WTC11 (cell line): ENCODE measurements around the gene SUMO1. TPM values are rescaled to one million over a fixed set of nuclear protein-coding genes. Genes with fewer than 3 reads are reported as not detected.

Source experiments
- ATAC-seq: fragments of 200-7000 bp; cut with Tn5 transposase; 2 replicates; pipeline ENCODE4 v1.10.0; 2021; ENCODE audit warnings: mild to moderate bottlenecking, moderate library complexity
- CTCF ChIA-PET: fragments of 300-600 bp; sonication (Branson Sonifier 250); formaldehyde crosslinking; loops from one replicate; lab custom pipeline; 2021; ENCODE audit warnings: antibody characterized with exemption; lab: Charles Lee
- POLR2A ChIA-PET: fragments of 350-600 bp; sonication (Branson Sonifier 250); formaldehyde crosslinking; loops from one replicate; lab custom pipeline; 2021; ENCODE audit warnings: antibody characterized with exemption; lab: Charles Lee
- DNase-seq: peaks from one replicate; pipeline ENCODE4 v3.0.0; 2021; ENCODE audit warnings: low spot score
- H3K27ac Mint-ChIP-seq: 2 replicates; pipeline ENCODE4 v1.8.0; 2021; ENCODE audit warnings: mixed read lengths
- H3K27me3 Mint-ChIP-seq: 2 replicates; pipeline ENCODE4 v1.8.0; 2021; ENCODE audit warnings: low read depth, mild to moderate bottlenecking, moderate library complexity, mixed read lengths
- H3K36me3 Mint-ChIP-seq: 2 replicates; pipeline ENCODE4 v1.8.0; 2021; ENCODE audit warnings: mixed read lengths
- H3K4me1 Mint-ChIP-seq: 2 replicates; pipeline ENCODE4 v1.8.0; 2022; ENCODE audit warnings: mixed read lengths
- H3K4me3 Mint-ChIP-seq: 2 replicates; pipeline ENCODE4 v1.8.0; 2021; ENCODE audit warnings: mild to moderate bottlenecking, moderate library complexity, mixed read lengths
- H3K9me3 Mint-ChIP-seq: 2 replicates; pipeline ENCODE4 v1.8.0; 2021; ENCODE audit warnings: mixed read lengths
- CBFB ChIP-seq: sonication (generic); formaldehyde crosslinking; IDR thresholded peaks from 2 replicates; pipeline ENCODE4 v1.8.1; 2022; ENCODE audit warnings: mild to moderate bottlenecking, low read depth, missing genetic modification reagents
- JAZF1 ChIP-seq: fragments of 250-450 bp; sonication (Bioruptor Pico); IDR thresholded peaks from 2 replicates; pipeline ENCODE4 v1.9.0; 2021; ENCODE audit warnings: moderate library complexity, mild to moderate bottlenecking, inconsistent platforms
- MLX ChIP-seq: sonication (generic); formaldehyde crosslinking; IDR thresholded peaks from 2 replicates; pipeline ENCODE4 v1.8.1; 2023; ENCODE audit warnings: mild to moderate bottlenecking, missing genetic modification reagents, moderate library complexity
- MYBL2 ChIP-seq: sonication (generic); formaldehyde crosslinking; IDR thresholded peaks from 2 replicates; pipeline ENCODE4 v1.8.1; 2023; ENCODE audit warnings: mild to moderate bottlenecking, moderate library complexity, missing genetic modification reagents
- NFE2L1 ChIP-seq: sonication (generic); formaldehyde crosslinking; IDR thresholded peaks from 2 replicates; pipeline ENCODE4 v1.8.1; 2023; ENCODE audit warnings: missing genetic modification reagents
- NFYB ChIP-seq: sonication (generic); formaldehyde crosslinking; conservative IDR thresholded peaks from 2 replicates; pipeline ENCODE4 v1.8.0; 2022; ENCODE audit warnings: low read depth, missing genetic modification reagents
- SOX15 ChIP-seq: fragments of 250-450 bp; sonication (Bioruptor Pico); IDR thresholded peaks from 2 replicates; pipeline ENCODE4 v1.9.0; 2021; ENCODE audit warnings: mild to moderate bottlenecking
- SP1 ChIP-seq: sonication (generic); formaldehyde crosslinking; conservative IDR thresholded peaks from 2 replicates; pipeline ENCODE4 v1.8.1; 2022; ENCODE audit warnings: missing genetic modification reagents
- TCF7 ChIP-seq: sonication (generic); formaldehyde crosslinking; IDR thresholded peaks from 2 replicates; pipeline ENCODE4 v1.8.0; 2022; ENCODE audit warnings: mild to moderate bottlenecking, low read depth, missing genetic modification reagents, moderate library complexity
- ZBTB21 ChIP-seq: sonication (generic); formaldehyde crosslinking; IDR thresholded peaks from 2 replicates; pipeline ENCODE4 v1.8.1; 2023; ENCODE audit warnings: mild to moderate bottlenecking, missing genetic modification reagents, borderline replicate concordance
- ZNF232 ChIP-seq: sonication (generic); formaldehyde crosslinking; IDR thresholded peaks from 2 replicates; pipeline ENCODE4 v1.8.0; 2022; ENCODE audit warnings: mild to moderate bottlenecking, missing genetic modification reagents
- ZNF281 ChIP-seq: sonication (generic); formaldehyde crosslinking; IDR thresholded peaks from 2 replicates; pipeline ENCODE4 v1.8.0; 2023; ENCODE audit warnings: mild to moderate bottlenecking, missing genetic modification reagents
- total RNA-seq: library from RNA; stranded (reverse); gene quantifications from 3 replicates; pipeline ENCODE4 v1.2.3, GENCODE V29; 2021
- TF ChIP-seq, protein P1 (sequence below): fragments of 250-450 bp; sonication (Bioruptor Pico); IDR thresholded peaks from 2 replicates; pipeline ENCODE4 v1.9.0; 2021; ENCODE audit warnings: mild to moderate bottlenecking
- TF ChIP-seq, protein P2 (sequence below): sonication (generic); formaldehyde crosslinking; IDR thresholded peaks from 2 replicates; pipeline ENCODE4 v1.8.0; 2023; ENCODE audit warnings: missing genetic modification reagents
- TF ChIP-seq, protein P3 (sequence below): sonication (generic); formaldehyde crosslinking; IDR thresholded peaks from 2 replicates; pipeline ENCODE4 v1.8.1; 2022; ENCODE audit warnings: low read depth, missing genetic modification reagents, borderline replicate concordance
- TF ChIP-seq, protein P4 (sequence below): sonication (generic); formaldehyde crosslinking; IDR thresholded peaks from 2 replicates; pipeline ENCODE4 v1.8.1; 2022; ENCODE audit warnings: mild to moderate bottlenecking, missing genetic modification reagents, moderate library complexity, borderline replicate concordance

The SUMO1 gene
- total RNA-seq, 1 experiment from 2014 or later: 172 TPM

GRCh38 chr2:202169131-202169530 lies 69.3 kb downstream of the SUMO1 start (continued):
- TF ChIP-seq, protein P1, sequence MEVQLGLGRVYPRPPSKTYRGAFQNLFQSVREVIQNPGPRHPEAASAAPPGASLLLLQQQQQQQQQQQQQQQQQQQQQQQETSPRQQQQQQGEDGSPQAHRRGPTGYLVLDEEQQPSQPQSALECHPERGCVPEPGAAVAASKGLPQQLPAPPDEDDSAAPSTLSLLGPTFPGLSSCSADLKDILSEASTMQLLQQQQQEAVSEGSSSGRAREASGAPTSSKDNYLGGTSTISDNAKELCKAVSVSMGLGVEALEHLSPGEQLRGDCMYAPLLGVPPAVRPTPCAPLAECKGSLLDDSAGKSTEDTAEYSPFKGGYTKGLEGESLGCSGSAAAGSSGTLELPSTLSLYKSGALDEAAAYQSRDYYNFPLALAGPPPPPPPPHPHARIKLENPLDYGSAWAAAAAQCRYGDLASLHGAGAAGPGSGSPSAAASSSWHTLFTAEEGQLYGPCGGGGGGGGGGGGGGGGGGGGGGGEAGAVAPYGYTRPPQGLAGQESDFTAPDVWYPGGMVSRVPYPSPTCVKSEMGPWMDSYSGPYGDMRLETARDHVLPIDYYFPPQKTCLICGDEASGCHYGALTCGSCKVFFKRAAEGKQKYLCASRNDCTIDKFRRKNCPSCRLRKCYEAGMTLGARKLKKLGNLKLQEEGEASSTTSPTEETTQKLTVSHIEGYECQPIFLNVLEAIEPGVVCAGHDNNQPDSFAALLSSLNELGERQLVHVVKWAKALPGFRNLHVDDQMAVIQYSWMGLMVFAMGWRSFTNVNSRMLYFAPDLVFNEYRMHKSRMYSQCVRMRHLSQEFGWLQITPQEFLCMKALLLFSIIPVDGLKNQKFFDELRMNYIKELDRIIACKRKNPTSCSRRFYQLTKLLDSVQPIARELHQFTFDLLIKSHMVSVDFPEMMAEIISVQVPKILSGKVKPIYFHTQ (CRISPR knock-in tag): no peak
- no peak for TF ChIP-seq ZBTB21 (CRISPR knock-in tag)
- no peak for TF ChIP-seq CBFB (CRISPR knock-in tag)
- no peak for TF ChIP-seq SP1 (CRISPR knock-in tag)
- TF ChIP-seq MLX: no peak
- no peak for TF ChIP-seq NFYB (CRISPR knock-in tag)
- TF ChIP-seq, protein P2, sequence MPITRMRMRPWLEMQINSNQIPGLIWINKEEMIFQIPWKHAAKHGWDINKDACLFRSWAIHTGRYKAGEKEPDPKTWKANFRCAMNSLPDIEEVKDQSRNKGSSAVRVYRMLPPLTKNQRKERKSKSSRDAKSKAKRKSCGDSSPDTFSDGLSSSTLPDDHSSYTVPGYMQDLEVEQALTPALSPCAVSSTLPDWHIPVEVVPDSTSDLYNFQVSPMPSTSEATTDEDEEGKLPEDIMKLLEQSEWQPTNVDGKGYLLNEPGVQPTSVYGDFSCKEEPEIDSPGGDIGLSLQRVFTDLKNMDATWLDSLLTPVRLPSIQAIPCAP (CRISPR knock-in tag): no peak
- no peak for TF ChIP-seq JAZF1 (CRISPR knock-in tag)
- TF ChIP-seq TCF7 (CRISPR knock-in tag): no peak
- no peak for TF ChIP-seq ZNF281
- no peak for TF ChIP-seq NFE2L1 (CRISPR knock-in tag)

GRCh38 chr2:202165945-202166344 lies 72.5 kb downstream of the SUMO1 start:
- CTCF ChIA-PET: interaction anchor here (1.0 to 1.1 kb wide), 2 partner anchors 12 to 305 kb away, joined by 3 read pairs; no protein-coding TSS in a partner anchor
- DNase-seq: no peak
- H3K27me3 Mint-ChIP-seq: peaks cover 15% of the 10 kb centered on the region

GRCh38 chr2:202165208-202165607 lies 73.2 kb downstream of the SUMO1 start:
- no peak for ATAC-seq
- no peak for DNase-seq
- Mint-ChIP-seq H3K36me3 (no peaks in the 10 kb centered on the region), H3K27me3 (peaks cover 8% of the 10 kb centered on the region), H3K27ac (no peak overlapping the region), H3K4me3 (no peak overlapping the region), H3K9me3 (no peaks in the 10 kb centered on the region), H3K4me1 (peaks cover 5% of the 10 kb centered on the region)
- ChIA-PET POLR2A (no interaction called here), CTCF (interaction anchor here (1.0 kb wide), 1 partner anchor 13 kb away, joined by 3 read pairs; no protein-coding TSS in a partner anchor)
- TF ChIP-seq ZNF281 (no peak), MYBL2 (CRISPR knock-in tag) (no peak), SOX15 (no peak)
- TF ChIP-seq, protein P3, sequence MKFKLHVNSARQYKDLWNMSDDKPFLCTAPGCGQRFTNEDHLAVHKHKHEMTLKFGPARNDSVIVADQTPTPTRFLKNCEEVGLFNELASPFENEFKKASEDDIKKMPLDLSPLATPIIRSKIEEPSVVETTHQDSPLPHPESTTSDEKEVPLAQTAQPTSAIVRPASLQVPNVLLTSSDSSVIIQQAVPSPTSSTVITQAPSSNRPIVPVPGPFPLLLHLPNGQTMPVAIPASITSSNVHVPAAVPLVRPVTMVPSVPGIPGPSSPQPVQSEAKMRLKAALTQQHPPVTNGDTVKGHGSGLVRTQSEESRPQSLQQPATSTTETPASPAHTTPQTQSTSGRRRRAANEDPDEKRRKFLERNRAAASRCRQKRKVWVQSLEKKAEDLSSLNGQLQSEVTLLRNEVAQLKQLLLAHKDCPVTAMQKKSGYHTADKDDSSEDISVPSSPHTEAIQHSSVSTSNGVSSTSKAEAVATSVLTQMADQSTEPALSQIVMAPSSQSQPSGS: no peak

More at GRCh38 chr2:202165945-202166344, 72.5 kb downstream of the SUMO1 start:
- Mint-ChIP-seq H3K4me1 (peaks cover 13% of the 10 kb centered on the region), H3K4me3 (no peak overlapping the region), H3K36me3 (no peaks in the 10 kb centered on the region)
- TF ChIP-seq, protein P4, sequence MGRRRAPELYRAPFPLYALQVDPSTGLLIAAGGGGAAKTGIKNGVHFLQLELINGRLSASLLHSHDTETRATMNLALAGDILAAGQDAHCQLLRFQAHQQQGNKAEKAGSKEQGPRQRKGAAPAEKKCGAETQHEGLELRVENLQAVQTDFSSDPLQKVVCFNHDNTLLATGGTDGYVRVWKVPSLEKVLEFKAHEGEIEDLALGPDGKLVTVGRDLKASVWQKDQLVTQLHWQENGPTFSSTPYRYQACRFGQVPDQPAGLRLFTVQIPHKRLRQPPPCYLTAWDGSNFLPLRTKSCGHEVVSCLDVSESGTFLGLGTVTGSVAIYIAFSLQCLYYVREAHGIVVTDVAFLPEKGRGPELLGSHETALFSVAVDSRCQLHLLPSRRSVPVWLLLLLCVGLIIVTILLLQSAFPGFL (CRISPR knock-in tag): no peak
- TF ChIP-seq, protein P2 (CRISPR knock-in tag): no peak
- TF ChIP-seq ZNF232 (CRISPR knock-in tag): no peak
- TF ChIP-seq, all 79 proteins: peak for 0
- Mint-ChIP-seq H3K27ac (no peak overlapping the region), H3K9me3 (no peaks in the 10 kb centered on the region)
- POLR2A ChIA-PET: interaction anchor here (0.7 kb wide), 1 partner anchor 216 kb away, joined by 4 read pairs; no protein-coding TSS in a partner anchor
- ATAC-seq: no peak
